Measurements from ENCODE around the gene GDPD5.

DNA sequence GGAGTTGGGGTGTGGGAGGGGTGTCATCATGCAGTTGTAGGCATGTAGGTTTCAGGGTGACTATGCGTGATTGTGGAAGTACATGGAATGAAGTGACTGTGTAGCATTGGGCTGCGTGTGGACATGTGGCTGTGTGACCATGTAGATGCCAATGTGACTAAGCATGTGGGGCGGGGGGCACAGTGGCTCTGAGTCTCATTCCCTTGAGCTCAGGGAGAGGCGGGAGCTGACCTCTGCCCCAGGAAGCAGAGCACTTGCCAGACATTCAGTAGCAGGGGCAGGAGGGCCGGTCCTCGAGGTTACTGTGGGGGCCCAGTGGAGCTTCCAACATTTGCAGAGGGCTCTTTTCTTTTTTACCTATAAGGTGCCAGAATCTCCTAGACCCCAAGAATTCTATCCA, 92.3 kb downstream of the GDPD5 start:
- no peak for TF ChIP-seq CTCF (IDR thresholded peaks at IDR 0.05; ENCODE audit: extremely low read depth in 1 of 2, insufficient read depth in 1 of 2, low read depth in 1 of 2, low read length in 2 of 2)
- TF ChIP-seq MYC (IDR thresholded peaks at IDR 0.05; ENCODE audit: low read depth, low read length), result no peak
- no peak for TF ChIP-seq POLR2A (IDR thresholded peaks at IDR 0.05; ENCODE audit: low read depth, low read length)
- no peak for TF ChIP-seq EZH2 (IDR thresholded peaks at IDR 0.05; ENCODE audit: borderline replicate concordance, low read depth, low read length, severe bottlenecking)
- no peak for TF ChIP-seq GATA2 (IDR thresholded peaks at IDR 0.05; ENCODE audit: insufficient read depth, insufficient read length, low read depth, low read length)
- TF ChIP-seq POLR2AphosphoS5 (IDR thresholded peaks at IDR 0.05; ENCODE audit: insufficient read depth, low read depth, low read length), result no peak

Data from endothelial cell of umbilical vein (primary cell).